ENCODE measurements around the gene FAM193A. TPM values are rescaled to one million over a fixed set of nuclear protein-coding genes. Genes with fewer than 3 reads are reported as not detected.

FAM193A gene
- total and polyA plus RNA-seq, 2 donors (not counting 1 experiment from before 2014, with no cell fraction given): 16.0 to 62.7 TPM

- no peak overlapping the region for H3K27ac ChIP-seq (ENCODE audit: low read length in 2 of 2)
- no peak for ATAC-seq (ENCODE audit: low read depth)
- peaks cover 5 to 10% of the 10 kb centered on the region in 2 donors for H3K4me1 ChIP-seq (ENCODE audit: control insufficient read depth in 2 of 2, insufficient read depth in 2 of 2, low read length in 2 of 2)
- TF ChIP-seq EZH2 (IDR thresholded peaks at IDR 0.05; ENCODE audit: borderline replicate concordance, insufficient read depth, low read depth, low read length, poor library complexity, severe bottlenecking): no peak
- no peak for TF ChIP-seq CTCF (IDR thresholded peaks at IDR 0.05)
- H3K79me2 ChIP-seq (ENCODE audit: control insufficient read depth, insufficient read depth, low read length): peaks cover 21% of the 10 kb centered on the region
- ChIA-PET POLR2A (no interaction called here), CTCF (interaction anchor here (0.6 to 1.7 kb wide), 5 partner anchors 17 to 116 kb away, joined by 3 to 5 read pairs (median 3); no protein-coding TSS in a partner anchor)
- 39% methylated on average over 6 of the region's 10 CpGs for WGBS (ENCODE audit: insufficient coverage)
- no peak for DNase-seq
- Mint-ChIP-seq H3K4me1 (peaks cover 20% of the 10 kb centered on the region), H3K27me3 (no peaks in the 10 kb centered on the region), H3K4me3 (no peak overlapping the region), H3K9me3 (ENCODE audit: insufficient read depth) (no peaks in the 10 kb centered on the region), H3K27ac (peak overlapping the region; percentile 22)
- H2AFZ ChIP-seq (ENCODE audit: insufficient read depth, low read depth, low read length, poor library complexity, severe bottlenecking): no peak overlapping the region
- H3K9me3 ChIP-seq (ENCODE audit: control extremely low read depth in 1 of 3, control insufficient read depth in 2 of 3, insufficient read depth in 1 of 3, low read length in 2 of 3): no peaks in the 10 kb centered on the region
- intact Hi-C loops (cut with micrococcal nuclease): no loop called here
- peaks cover 0 to 50% of the 10 kb centered on the region in 2 experiments for H3K36me3 ChIP-seq (replicated peaks in 1 of 2; ENCODE audit: control extremely low read depth in 1 of 2, control insufficient read depth in 1 of 2, extremely low read depth in 1 of 2, insufficient read depth in 2 of 2, low read length in 1 of 2)
- H4K20me1 ChIP-seq (ENCODE audit: control insufficient read depth, insufficient read depth, low read length, poor library complexity, severe bottlenecking): no peaks in the 10 kb centered on the region
- H3K9ac ChIP-seq (ENCODE audit: low read length): no peak overlapping the region
- H3K4me3 ChIP-seq (ENCODE audit: control extremely low read depth in 1 of 5, extremely low read depth in 1 of 5, insufficient read depth in 1 of 5, low read depth in 2 of 5, low read length in 4 of 5): no peak overlapping the region
- no peaks in the 10 kb centered on the region for H3K27me3 ChIP-seq (replicated peaks in 1 of 4; ENCODE audit: control extremely low read depth in 1 of 4, control insufficient read depth in 3 of 4, insufficient read depth in 4 of 4, low read length in 3 of 4)
- H3K4me2 ChIP-seq (replicated peaks; ENCODE audit: low read depth, low read length, poor library complexity, severe bottlenecking): no peak overlapping the region
These were observed 177.8 kb downstream of the FAM193A start for GRCh38 chr4:2714061-2714770.

GRCh38 chr4:2714918-2715317 lies 178.5 kb downstream of the FAM193A start:
- Histone ChIP-seq H3K9me3 (ENCODE audit: control extremely low read depth in 1 of 3, control insufficient read depth in 2 of 3, insufficient read depth in 1 of 3, low read length in 2 of 3) (no peaks in the 10 kb centered on the region), H3K4me2 (replicated peaks; ENCODE audit: low read depth, low read length, poor library complexity, severe bottlenecking) (no peak overlapping the region), H3K36me3 (replicated peaks in 1 of 2; ENCODE audit: control extremely low read depth in 1 of 2, control insufficient read depth in 1 of 2, extremely low read depth in 1 of 2, insufficient read depth in 2 of 2, low read length in 1 of 2) (peaks cover 0 to 53% of the 10 kb centered on the region in 2 experiments), H3K4me1 (ENCODE audit: control insufficient read depth in 2 of 2, insufficient read depth in 2 of 2, low read length in 2 of 2) (peaks cover 5 to 10% of the 10 kb centered on the region in 2 donors), H3K27ac (ENCODE audit: low read length in 2 of 2) (no peak overlapping the region), H3K9ac (ENCODE audit: low read length) (no peak overlapping the region), H4K20me1 (ENCODE audit: control insufficient read depth, insufficient read depth, low read length, poor library complexity, severe bottlenecking) (no peaks in the 10 kb centered on the region), H3K27me3 (replicated peaks in 1 of 4; ENCODE audit: control extremely low read depth in 1 of 4, control insufficient read depth in 3 of 4, insufficient read depth in 4 of 4, low read length in 3 of 4) (no peaks in the 10 kb centered on the region), H3K4me3 (ENCODE audit: control extremely low read depth in 1 of 5, extremely low read depth in 1 of 5, insufficient read depth in 1 of 5, low read depth in 2 of 5, low read length in 4 of 5) (no peak overlapping the region), H2AFZ (ENCODE audit: insufficient read depth, low read depth, low read length, poor library complexity, severe bottlenecking) (no peak overlapping the region), H3K79me2 (ENCODE audit: control insufficient read depth, insufficient read depth, low read length) (peaks cover 21% of the 10 kb centered on the region)
- no peak overlapping the region for H3K27ac Mint-ChIP-seq
- no peaks in the 10 kb centered on the region for H3K27me3 Mint-ChIP-seq
- peaks cover 18% of the 10 kb centered on the region for H3K4me1 Mint-ChIP-seq
- CTCF ChIA-PET: no interaction called here
- intact Hi-C loops (cut with micrococcal nuclease): no loop called here
- DNase-seq: no peak
- no peak for ATAC-seq (ENCODE audit: low read depth)
- POLR2A ChIA-PET: no interaction called here
- 100% methylated on average over 4 of the region's 4 CpGs for WGBS (ENCODE audit: insufficient coverage)
- TF ChIP-seq CTCF (IDR thresholded peaks at IDR 0.05) (no peak), EZH2 (IDR thresholded peaks at IDR 0.05; ENCODE audit: borderline replicate concordance, insufficient read depth, low read depth, low read length, poor library complexity, severe bottlenecking) (no peak)
- H3K4me3 Mint-ChIP-seq: no peak overlapping the region
- no peaks in the 10 kb centered on the region for H3K9me3 Mint-ChIP-seq (ENCODE audit: insufficient read depth)

All from B cell (primary cell).